ENCODE data around the gene DCAF12.

The DCAF12 gene

GRCh38 chr9:34070606-34071324, 55.7 kb downstream of the DCAF12 start:
- no peak overlapping the region for H3K4me2 ChIP-seq (ENCODE audit: low read depth, low read length, poor library complexity, severe bottlenecking)
- no peaks in the 10 kb centered on the region for H3K36me3 ChIP-seq (ENCODE audit: insufficient read depth, low read length)
- H3K79me2 ChIP-seq (ENCODE audit: insufficient read depth, low read length) = no peaks in the 10 kb centered on the region
- no peak overlapping the region for H2AFZ ChIP-seq (ENCODE audit: low read length)
- H3K27me3 ChIP-seq (ENCODE audit: insufficient read depth, low read length, poor library complexity, severe bottlenecking) = no peaks in the 10 kb centered on the region
- H3K4me3 ChIP-seq (ENCODE audit: low read length, poor library complexity, severe bottlenecking) = no peak overlapping the region
- TF ChIP-seq, protein P1, sequence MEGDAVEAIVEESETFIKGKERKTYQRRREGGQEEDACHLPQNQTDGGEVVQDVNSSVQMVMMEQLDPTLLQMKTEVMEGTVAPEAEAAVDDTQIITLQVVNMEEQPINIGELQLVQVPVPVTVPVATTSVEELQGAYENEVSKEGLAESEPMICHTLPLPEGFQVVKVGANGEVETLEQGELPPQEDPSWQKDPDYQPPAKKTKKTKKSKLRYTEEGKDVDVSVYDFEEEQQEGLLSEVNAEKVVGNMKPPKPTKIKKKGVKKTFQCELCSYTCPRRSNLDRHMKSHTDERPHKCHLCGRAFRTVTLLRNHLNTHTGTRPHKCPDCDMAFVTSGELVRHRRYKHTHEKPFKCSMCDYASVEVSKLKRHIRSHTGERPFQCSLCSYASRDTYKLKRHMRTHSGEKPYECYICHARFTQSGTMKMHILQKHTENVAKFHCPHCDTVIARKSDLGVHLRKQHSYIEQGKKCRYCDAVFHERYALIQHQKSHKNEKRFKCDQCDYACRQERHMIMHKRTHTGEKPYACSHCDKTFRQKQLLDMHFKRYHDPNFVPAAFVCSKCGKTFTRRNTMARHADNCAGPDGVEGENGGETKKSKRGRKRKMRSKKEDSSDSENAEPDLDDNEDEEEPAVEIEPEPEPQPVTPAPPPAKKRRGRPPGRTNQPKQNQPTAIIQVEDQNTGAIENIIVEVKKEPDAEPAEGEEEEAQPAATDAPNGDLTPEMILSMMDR (conservative IDR thresholded peaks at IDR 0.05; ENCODE audit: low read length) = no peak
- TF ChIP-seq EZH2phosphoT487 (IDR thresholded peaks at IDR 0.05; ENCODE audit: borderline replicate concordance) = no peak
- no peak overlapping the region for H3K9ac ChIP-seq (ENCODE audit: low read depth, low read length, poor library complexity, severe bottlenecking)
- H3K9me3 ChIP-seq (ENCODE audit: insufficient read depth, low read depth, low read length) = no peaks in the 10 kb centered on the region
- no peaks in the 10 kb centered on the region for H3F3A ChIP-seq (ENCODE audit: low read depth)
- H4K20me1 ChIP-seq (ENCODE audit: insufficient read depth, low read length, poor library complexity, severe bottlenecking) = no peaks in the 10 kb centered on the region
- no peaks in the 10 kb centered on the region for H3K9me2 ChIP-seq (replicated peaks; ENCODE audit: low read depth, low read length)
- H3K4me1 ChIP-seq (ENCODE audit: insufficient read depth, low read length, poor library complexity, severe bottlenecking) = no peaks in the 10 kb centered on the region

GRCh38 chr9:34069831-34070230, 56.7 kb downstream of the DCAF12 start:
- Histone ChIP-seq H3K36me3 (ENCODE audit: insufficient read depth, low read length) (no peaks in the 10 kb centered on the region), H4K20me1 (ENCODE audit: insufficient read depth, low read length, poor library complexity, severe bottlenecking) (no peaks in the 10 kb centered on the region), H3K27me3 (ENCODE audit: insufficient read depth, low read length, poor library complexity, severe bottlenecking) (no peaks in the 10 kb centered on the region), H3K4me1 (ENCODE audit: insufficient read depth, low read length, poor library complexity, severe bottlenecking) (no peaks in the 10 kb centered on the region), H2AFZ (ENCODE audit: low read length) (no peak overlapping the region), H3K4me3 (ENCODE audit: low read length, poor library complexity, severe bottlenecking) (no peak overlapping the region), H3K9me3 (ENCODE audit: insufficient read depth, low read depth, low read length) (no peaks in the 10 kb centered on the region), H3K79me2 (ENCODE audit: insufficient read depth, low read length) (no peaks in the 10 kb centered on the region), H3K4me2 (ENCODE audit: low read depth, low read length, poor library complexity, severe bottlenecking) (no peak overlapping the region), H3K9me2 (replicated peaks; ENCODE audit: low read depth, low read length) (no peaks in the 10 kb centered on the region), H3K9ac (ENCODE audit: low read depth, low read length, poor library complexity, severe bottlenecking) (no peak overlapping the region), H3F3A (ENCODE audit: low read depth) (no peaks in the 10 kb centered on the region)
- no peak for TF ChIP-seq EZH2phosphoT487 (IDR thresholded peaks at IDR 0.05; ENCODE audit: borderline replicate concordance)
- TF ChIP-seq, protein P1 (conservative IDR thresholded peaks at IDR 0.05; ENCODE audit: low read length) = no peak

DNA sequence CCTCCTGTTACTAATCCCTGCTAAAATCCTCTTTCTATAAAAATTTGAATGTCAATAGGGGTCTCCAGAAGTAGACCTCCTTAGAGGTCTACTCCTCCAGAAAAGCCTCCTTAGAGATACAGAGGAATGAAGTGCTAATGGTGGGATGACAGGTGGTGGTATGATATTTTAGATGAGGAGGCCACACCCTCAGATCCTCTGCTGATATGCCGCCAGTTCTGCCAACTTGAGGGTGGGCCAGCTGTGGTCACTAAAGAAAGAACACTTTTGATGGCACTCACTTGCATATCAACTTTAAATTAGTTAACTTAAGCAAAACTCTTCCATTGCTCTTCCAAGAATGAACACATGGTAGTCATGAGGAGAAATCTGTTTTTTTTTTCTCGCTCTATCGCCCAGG, 61.0 kb downstream of the DCAF12 start:
- no peaks in the 10 kb centered on the region for H3K4me1 ChIP-seq (ENCODE audit: insufficient read depth, low read length, poor library complexity, severe bottlenecking)
- H3K9me2 ChIP-seq (replicated peaks; ENCODE audit: low read depth, low read length) = no peaks in the 10 kb centered on the region
- no peaks in the 10 kb centered on the region for H3F3A ChIP-seq (ENCODE audit: low read depth)
- no peaks in the 10 kb centered on the region for H3K9me3 ChIP-seq (ENCODE audit: insufficient read depth, low read depth, low read length)
- H3K4me3 ChIP-seq (ENCODE audit: low read length, poor library complexity, severe bottlenecking) = no peak overlapping the region
- no peaks in the 10 kb centered on the region for H3K36me3 ChIP-seq (ENCODE audit: insufficient read depth, low read length)
- no peaks in the 10 kb centered on the region for H3K27me3 ChIP-seq (ENCODE audit: insufficient read depth, low read length, poor library complexity, severe bottlenecking)
- no peak overlapping the region for H3K9ac ChIP-seq (ENCODE audit: low read depth, low read length, poor library complexity, severe bottlenecking)
- H4K20me1 ChIP-seq (ENCODE audit: insufficient read depth, low read length, poor library complexity, severe bottlenecking) = no peaks in the 10 kb centered on the region
- no peaks in the 10 kb centered on the region for H3K79me2 ChIP-seq (ENCODE audit: insufficient read depth, low read length)
- no peak for TF ChIP-seq EZH2phosphoT487 (IDR thresholded peaks at IDR 0.05; ENCODE audit: borderline replicate concordance)
- TF ChIP-seq, protein P1 (conservative IDR thresholded peaks at IDR 0.05; ENCODE audit: low read length) = no peak
- H3K4me2 ChIP-seq (ENCODE audit: low read depth, low read length, poor library complexity, severe bottlenecking) = no peak overlapping the region
- no peak overlapping the region for H2AFZ ChIP-seq (ENCODE audit: low read length)
